H9 (cell line): Measurements from ENCODE around the gene KHNYN. TPM values are rescaled to one million over a fixed set of nuclear protein-coding genes. Genes with fewer than 3 reads are reported as not detected.

Source experiments
- DNase-seq: peaks from one replicate; pipeline ENCODE4 v3.0.0-alpha.2; 2017
- H2AFZ ChIP-seq: one replicate; pipeline ENCODE4 v1.6.1; 2013; ENCODE audit warnings: mild to moderate bottlenecking, low read length, control low read depth, moderate library complexity
- H2AK5ac ChIP-seq: 2 replicates; pipeline ENCODE4 v1.6.1; 2013; ENCODE audit warnings: low read length, control low read depth, mixed read lengths; ENCODE audit not compliant: insufficient read length
- H2BK120ac ChIP-seq: one replicate; pipeline ENCODE4 v1.6.1; 2013; ENCODE audit warnings: low read depth, mild to moderate bottlenecking, low read length, control low read depth, inconsistent platforms; ENCODE audit not compliant: poor library complexity, severe bottlenecking
- H2BK12ac ChIP-seq: 2 replicates; pipeline ENCODE4 v1.6.1; 2013; ENCODE audit warnings: low read length, control low read depth, mixed read lengths, low read depth; ENCODE audit not compliant: insufficient read length
- H2BK15ac ChIP-seq: 2 replicates; pipeline ENCODE4 v1.6.1; 2013; ENCODE audit warnings: low read depth, low read length, control low read depth
- H2BK20ac ChIP-seq: one replicate; pipeline ENCODE4 v1.6.1; 2013; ENCODE audit warnings: low read depth, mild to moderate bottlenecking, low read length, control low read depth, inconsistent platforms; ENCODE audit not compliant: poor library complexity, severe bottlenecking
- H2BK5ac ChIP-seq: 2 replicates; pipeline ENCODE4 v1.6.1; 2013; ENCODE audit warnings: low read length, control low read depth, mixed read lengths; ENCODE audit not compliant: insufficient read length
- H3K14ac ChIP-seq: 2 replicates; pipeline ENCODE4 v1.6.1; 2013; ENCODE audit warnings: low read length, control low read depth; ENCODE audit not compliant: insufficient read depth
- H3K18ac ChIP-seq: 2 replicates; pipeline ENCODE4 v1.6.1; 2013; ENCODE audit warnings: low read depth, mild to moderate bottlenecking, mixed read lengths, low read length, control low read depth; ENCODE audit not compliant: insufficient read length
- H3K23ac ChIP-seq: 2 replicates; pipeline ENCODE4 v1.6.1; 2013; ENCODE audit warnings: low read length, control low read depth, mixed read lengths, low read depth; ENCODE audit not compliant: insufficient read length
- H3K23me2 ChIP-seq: 2 replicates; pipeline ENCODE4 v1.6.1; 2013; ENCODE audit warnings: low read depth, mild to moderate bottlenecking, mixed read lengths, low read length, control low read depth; ENCODE audit not compliant: insufficient read length, poor library complexity, severe bottlenecking
- H3K27ac ChIP-seq: 2 replicates; pipeline ENCODE4 v1.5.1; 2013; ENCODE audit warnings: low read length, control low read depth, mixed read lengths, low read depth; ENCODE audit not compliant: insufficient read length
- H3K27me3 ChIP-seq: 2 replicates; pipeline ENCODE4 v1.6.1; 2013; ENCODE audit warnings: low read length, control low read depth, inconsistent platforms; ENCODE audit not compliant: insufficient read depth
- H3K4ac ChIP-seq: 2 replicates; pipeline ENCODE4 v1.6.1; 2013; ENCODE audit warnings: low read depth, mild to moderate bottlenecking, control low read depth, inconsistent platforms, low read length, moderate library complexity
- H3K4me1 ChIP-seq: 2 replicates; pipeline ENCODE4 v1.6.1; 2013; ENCODE audit warnings: low read length, control low read depth, inconsistent platforms; ENCODE audit not compliant: insufficient read depth
- H3K4me2 ChIP-seq: 2 replicates; pipeline ENCODE4 v1.6.1; 2013; ENCODE audit warnings: low read length, control low read depth, mixed read lengths; ENCODE audit not compliant: insufficient read length, insufficient read depth
- H3K56ac ChIP-seq: 2 replicates; pipeline ENCODE4 v1.6.1; 2013; ENCODE audit warnings: low read depth, mild to moderate bottlenecking, mixed read lengths, low read length, control low read depth; ENCODE audit not compliant: insufficient read length
- H3K79me1 ChIP-seq: 2 replicates; pipeline ENCODE4 v1.6.1; 2013; ENCODE audit warnings: low read depth, mild to moderate bottlenecking, moderate library complexity, low read length, control low read depth, inconsistent platforms; ENCODE audit not compliant: insufficient read depth, poor library complexity, severe bottlenecking
- H3K79me2 ChIP-seq: 2 replicates; pipeline ENCODE4 v1.6.1; 2013; ENCODE audit warnings: low read length, control low read depth, inconsistent platforms; ENCODE audit not compliant: insufficient read depth
- H3K9ac ChIP-seq: 2 replicates; pipeline ENCODE4 v1.6.1; 2013; ENCODE audit warnings: low read length, control low read depth, mixed read lengths; ENCODE audit not compliant: insufficient read length; ENCODE audit errors: extremely low read depth
- H3K9me3 ChIP-seq: one replicate; pipeline ENCODE4 v1.6.1; 2013; ENCODE audit warnings: low read depth, low read length, inconsistent platforms; ENCODE audit not compliant: control insufficient read depth
- H3T11ph ChIP-seq: one replicate; pipeline ENCODE4 v1.6.1; 2013; ENCODE audit warnings: mild to moderate bottlenecking, low read length, control low read depth, inconsistent platforms
- H4K20me1 ChIP-seq: one replicate; pipeline ENCODE4 v1.6.1; 2013; ENCODE audit not compliant: control insufficient read depth, insufficient read length, insufficient read depth
- H4K5ac ChIP-seq: 2 replicates; pipeline ENCODE4 v1.6.1; 2013; ENCODE audit warnings: low read depth, mild to moderate bottlenecking, mixed read lengths, low read length, control low read depth; ENCODE audit not compliant: insufficient read length
- H4K8ac ChIP-seq: replicated peaks from 2 replicates; pipeline ENCODE4 v1.6.1; 2013; ENCODE audit warnings: low read length, control low read depth, mixed read lengths, low read depth; ENCODE audit not compliant: insufficient read length
- H4K91ac ChIP-seq: 2 replicates; pipeline ENCODE4 v1.6.1; 2013; ENCODE audit warnings: low read depth, mild to moderate bottlenecking, moderate library complexity, mixed read lengths, low read length, control low read depth; ENCODE audit not compliant: insufficient read length
- H3K27ac Mint-ChIP-seq, 3 experiments: 2 replicates in 2 of 3; 3 replicates in 1 of 3; pipeline ENCODE4 v1.8.0; 2020 to 2021; ENCODE audit warnings: mixed read lengths in 3 of 3, mild to moderate bottlenecking in 1 of 3, moderate library complexity in 1 of 3
- H3K27me3 Mint-ChIP-seq: 2 replicates; pipeline ENCODE4 v1.8.0; 2021; ENCODE audit warnings: low read depth, mild to moderate bottlenecking, moderate library complexity, mixed read lengths
- H3K36me3 Mint-ChIP-seq, 3 experiments: 2 replicates in 2 of 3; 3 replicates in 1 of 3; pipeline ENCODE4 v1.8.0; 2020 to 2021; ENCODE audit warnings: low read depth in 3 of 3, mixed read lengths in 3 of 3; ENCODE audit not compliant: insufficient read depth in 1 of 3
- H3K4me1 Mint-ChIP-seq, 2 experiments: 2 replicates each; pipeline ENCODE4 v1.8.0; 2020; ENCODE audit warnings: mixed read lengths in 2 of 2
- H3K4me3 Mint-ChIP-seq, 2 experiments: 2 replicates in 1 of 2; 3 replicates in 1 of 2; pipeline ENCODE4 v1.8.0; 2020 to 2021; ENCODE audit warnings: mild to moderate bottlenecking in 2 of 2, mixed read lengths in 2 of 2, moderate library complexity in 1 of 2
- H3K9me3 Mint-ChIP-seq, 2 experiments: 2 replicates in 1 of 2; 3 replicates in 1 of 2; pipeline ENCODE4 v1.8.0; 2020; ENCODE audit warnings: mild to moderate bottlenecking in 2 of 2, mixed read lengths in 2 of 2, moderate library complexity in 1 of 2
- WGBS: extraction: QIAGEN DNeasy Blood & Tissue Kit; methylation state at CpG from one replicate; pipeline ENCODE4 v1.1.7; 2013; ENCODE audit warnings: missing lambda C conversion rate, low lambda C conversion rate, mixed read lengths; ENCODE audit not compliant: insufficient read length; ENCODE audit errors: extremely low coverage; 5-methylcytosine and 5-hydroxymethylcytosine counted together
- total RNA-seq: library from RNA; stranded (reverse); gene quantifications from 2 replicates; pipeline ENCODE4 v1.2.1, GENCODE V29; 2021
- TF ChIP-seq, protein P1 (sequence below): fragments of 200-600 bp; sonication (generic); conservative IDR thresholded peaks from 3 replicates; pipeline ENCODE4 v1.8.0; 2021; ENCODE audit warnings: antibody characterized with exemption, mild to moderate bottlenecking

KHNYN gene
- total RNA-seq, 1 experiment from 2014 or later: 30.0 TPM

DNA sequence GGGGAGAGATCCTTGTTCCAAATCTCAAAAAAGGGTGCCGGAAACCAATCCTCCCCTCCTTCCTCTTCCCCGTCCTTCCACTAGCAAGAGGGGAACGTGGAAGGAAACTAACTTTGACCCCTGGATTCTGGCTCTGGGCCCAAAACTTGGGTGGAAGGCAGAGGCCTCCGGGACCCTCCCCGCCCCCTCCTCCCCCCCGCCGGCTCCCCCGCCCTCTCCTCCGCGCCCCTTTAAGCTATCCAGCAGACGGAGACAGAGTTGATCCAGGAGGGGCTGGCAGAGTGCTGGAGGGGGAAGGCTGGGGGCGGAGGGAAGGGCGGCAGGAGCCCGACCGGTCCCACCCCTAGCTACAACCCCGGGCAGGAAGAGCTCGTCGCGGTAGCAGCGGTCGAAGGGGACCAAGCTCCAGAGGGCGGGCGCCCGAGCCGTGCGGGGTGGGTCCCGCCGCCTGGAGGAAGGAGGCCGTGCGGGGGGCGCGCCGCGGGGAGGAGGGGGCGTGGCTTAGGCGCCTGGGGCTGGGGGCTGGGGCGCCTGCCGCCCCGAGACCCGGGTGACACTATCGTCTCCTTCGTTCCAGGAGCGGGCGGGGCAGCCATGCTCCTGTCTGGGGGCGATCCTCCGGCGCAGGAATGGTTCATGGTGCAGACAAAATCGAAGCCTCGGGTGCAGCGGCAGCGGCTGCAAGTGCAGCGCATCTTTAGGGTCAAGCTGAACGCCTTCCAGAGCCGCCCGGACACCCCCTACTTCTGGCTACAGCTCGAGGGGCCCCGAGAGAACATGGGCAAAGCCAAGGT is 30.9 kb upstream of the KHNYN start, which contains the start of gene NYNRIN:
Gene NYNRIN (plus strand): TSS at position 351 of the 794 bp plus-strand sequence. CDS start 244 bp downstream, at position 595.
- Histone ChIP-seq H3K14ac (peak within 1 kb of the TSS; percentile 4; the same call in 1 of the 2 replicates), H3K23ac (no peak within 1 kb of the TSS), H3K9ac (peak within 1 kb of the TSS; percentile 26), H3K4me2 (peak within 1 kb of the TSS; percentile 65), H2AK5ac (no peak within 1 kb of the TSS), H3K4me1 (no peaks in the 10 kb centered on the region; the same call in 1 of the 2 replicates), H3T11ph (no peak within 1 kb of the TSS), H4K91ac (no peak within 1 kb of the TSS), H2BK12ac (no peak within 1 kb of the TSS), H3K79me2 (no peaks in the 10 kb centered on the region), H3K18ac (no peak within 1 kb of the TSS), H3K4ac (no peak within 1 kb of the TSS), H3K9me3 (no peaks in the 10 kb centered on the region), H3K27me3 (no peaks in the 10 kb centered on the region), H4K20me1 (no peaks in the 10 kb centered on the region), H4K5ac (no peak within 1 kb of the TSS), H3K79me1 (no peaks in the 10 kb centered on the region), H3K27ac (no peak within 1 kb of the TSS), H3K56ac (no peak within 1 kb of the TSS), H4K8ac (no peak within 1 kb of the TSS), H2BK20ac (no peak within 1 kb of the TSS), H2BK120ac (no peak within 1 kb of the TSS), H2BK5ac (no peak within 1 kb of the TSS), H2BK15ac (no peak within 1 kb of the TSS), H2AFZ (no peak within 1 kb of the TSS), H3K23me2 (peaks cover 5% of the 10 kb centered on the region)
- Mint-ChIP-seq H3K27me3 (peaks cover 17% of the 10 kb centered on the region), H3K4me1 (peaks cover 48 to 54% of the 10 kb centered on the region in 2 experiments), H3K4me3 (peak within 1 kb of the TSS; percentile 79 to 89), H3K36me3 (0 out of 7 replicates have a peak, but pooled peaks cover 0 to 2% (median 0%) of the 10 kb centered on the region in 3 experiments), H3K27ac (peak within 1 kb of the TSS in 1 of 3 experiments; percentile 60; a peak in 1 of 7 replicates), H3K9me3 (no peaks in the 10 kb centered on the region)
- no CpG with 5 or more reads among the region's 57 CpGs for WGBS
- TF ChIP-seq, protein P1, sequence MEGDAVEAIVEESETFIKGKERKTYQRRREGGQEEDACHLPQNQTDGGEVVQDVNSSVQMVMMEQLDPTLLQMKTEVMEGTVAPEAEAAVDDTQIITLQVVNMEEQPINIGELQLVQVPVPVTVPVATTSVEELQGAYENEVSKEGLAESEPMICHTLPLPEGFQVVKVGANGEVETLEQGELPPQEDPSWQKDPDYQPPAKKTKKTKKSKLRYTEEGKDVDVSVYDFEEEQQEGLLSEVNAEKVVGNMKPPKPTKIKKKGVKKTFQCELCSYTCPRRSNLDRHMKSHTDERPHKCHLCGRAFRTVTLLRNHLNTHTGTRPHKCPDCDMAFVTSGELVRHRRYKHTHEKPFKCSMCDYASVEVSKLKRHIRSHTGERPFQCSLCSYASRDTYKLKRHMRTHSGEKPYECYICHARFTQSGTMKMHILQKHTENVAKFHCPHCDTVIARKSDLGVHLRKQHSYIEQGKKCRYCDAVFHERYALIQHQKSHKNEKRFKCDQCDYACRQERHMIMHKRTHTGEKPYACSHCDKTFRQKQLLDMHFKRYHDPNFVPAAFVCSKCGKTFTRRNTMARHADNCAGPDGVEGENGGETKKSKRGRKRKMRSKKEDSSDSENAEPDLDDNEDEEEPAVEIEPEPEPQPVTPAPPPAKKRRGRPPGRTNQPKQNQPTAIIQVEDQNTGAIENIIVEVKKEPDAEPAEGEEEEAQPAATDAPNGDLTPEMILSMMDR: no peak
- DNase-seq: peak; percentile 73
